Epithelial cell of proximal tubule (primary cell): ENCODE data around the gene UPK2. TPM values are rescaled to one million over a fixed set of nuclear protein-coding genes. Genes with fewer than 3 reads are reported as not detected.

Experiments
- DNase-seq: peaks from one replicate; pipeline ENCODE4 v3.0.0-alpha.2; 2011; ENCODE audit warnings: low read depth
- H3K4me3 ChIP-seq: 2 replicates; pipeline ENCODE4 v1.5.1; 2011; ENCODE audit warnings: low read depth, mild to moderate bottlenecking, low read length
- CTCF ChIP-seq: conservative IDR thresholded peaks from 2 replicates; pipeline ENCODE4 v1.5.1; 2012; ENCODE audit warnings: low read depth, mild to moderate bottlenecking, low read length
- total RNA-seq: library from RNA; depleted of rRNA; stranded (reverse); fragments of >200 nt; gene quantifications from 2 replicates; pipeline ENCODE4 v1.2.3, GENCODE V29; 2015

UPK2 gene
- total RNA-seq, 1 donor from 2014 or later = not detected

DNA sequence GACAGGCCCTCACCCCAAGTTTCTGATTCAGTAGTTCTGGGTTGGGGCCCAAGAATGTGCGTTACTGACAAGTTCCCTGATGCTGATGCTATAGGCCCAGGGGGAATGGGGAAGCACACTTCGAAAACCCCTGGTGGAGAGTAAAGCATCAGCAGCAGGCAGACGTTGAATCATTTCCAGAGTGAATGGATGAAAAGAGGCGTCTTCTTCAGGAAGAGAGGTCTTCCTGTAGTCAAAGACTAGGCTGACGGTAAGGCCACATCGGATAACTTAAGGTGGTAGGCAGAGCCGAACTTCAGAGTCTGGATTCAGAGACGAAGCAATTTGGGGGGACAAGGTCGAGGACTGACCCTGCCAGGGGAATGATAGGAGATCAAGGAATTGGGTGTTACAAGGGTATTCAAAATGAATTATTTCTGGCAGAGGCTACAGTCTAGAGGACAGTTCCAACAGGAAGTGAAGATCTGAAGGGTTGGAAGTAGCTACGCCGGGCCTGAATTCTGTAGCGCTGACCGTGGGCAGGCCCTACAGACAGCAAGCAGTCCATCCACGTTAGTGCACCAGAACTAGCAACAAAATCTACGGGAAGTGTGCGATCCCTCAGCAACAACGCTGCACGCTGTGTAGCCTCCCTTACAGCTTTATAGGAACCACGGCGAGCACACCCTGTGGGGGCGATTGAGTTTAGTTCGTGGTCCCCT is 41.0 kb downstream of the UPK2 start:
- TF ChIP-seq CTCF = no peak
- peak overlapping the region; percentile 91 for H3K4me3 ChIP-seq
- no peak for DNase-seq

GRCh38 chr11:118997627-118998387 is 41.7 kb downstream of the UPK2 start, which contains the start of gene CENATAC:
TSS of gene CENATAC (plus strand) at chr11:118998138. CDS start at chr11:118998198, 60 bp downstream.
- TF ChIP-seq CTCF = peak; percentile 5
- H3K4me3 ChIP-seq = peak within 1 kb of the TSS; percentile 91
- DNase-seq = no peak

GRCh38 chr11:118998388-118998717 is 42.3 kb downstream of the UPK2 start:
- no peak for DNase-seq
- peak overlapping the region; percentile 91 for H3K4me3 ChIP-seq
- TF ChIP-seq CTCF = no peak

GRCh38 chr11:118998822-118999221 is 42.7 kb downstream of the UPK2 start:
- peak; percentile 69 for DNase-seq
- peak overlapping the region; percentile 91 for H3K4me3 ChIP-seq
- no peak for TF ChIP-seq CTCF

GRCh38 chr11:119000906-119001305 is 44.8 kb downstream of the UPK2 start:
- TF ChIP-seq CTCF = no peak
- DNase-seq = no peak
- no peak overlapping the region for H3K4me3 ChIP-seq

GRCh38 chr11:119006656-119007055 is 50.6 kb downstream of the UPK2 start:
- H3K4me3 ChIP-seq = no peak overlapping the region
- no peak for DNase-seq
- TF ChIP-seq CTCF = no peak

Other genes starting within 250 kb of the UPK2 start
- 32.6 and 36.5 TPM in 2 replicates for gene DDX6, start 165.1 kb upstream of the UPK2 start, total RNA-seq
- gene CXCR5, start 72.4 kb upstream of the UPK2 start, total RNA-seq = not detected in 2 replicates
- gene BCL9L, start 30.4 kb upstream of the UPK2 start, total RNA-seq = 20.7 and 25.7 TPM in 2 replicates
- not detected in 2 replicates for gene FOXR1, start 15.5 kb downstream of the UPK2 start, total RNA-seq
- gene CENATAC, start 41.8 kb downstream of the UPK2 start, total RNA-seq = 13.0 and 14.1 TPM in 2 replicates
- 1,815 and 2,833 TPM in 2 replicates for gene RPS25, start 62.0 kb downstream of the UPK2 start, total RNA-seq
- gene TRAPPC4, start 62.5 kb downstream of the UPK2 start, total RNA-seq = 116 and 155 TPM in 2 replicates
- 59.2 and 60.0 TPM in 2 replicates for gene SLC37A4, start 74.6 kb downstream of the UPK2 start, total RNA-seq
- 115 and 135 TPM in 2 replicates for gene HYOU1, start 100.9 kb downstream of the UPK2 start, total RNA-seq
- 13.1 and 19.2 TPM in 2 replicates for gene VPS11, start 111.5 kb downstream of the UPK2 start, total RNA-seq
- 17.0 and 37.1 TPM in 2 replicates for gene HMBS, start 128.6 kb downstream of the UPK2 start, total RNA-seq
- 24.8 and 32.3 TPM in 2 replicates for gene DPAGT1, start 145.6 kb downstream of the UPK2 start, total RNA-seq
- 6.1 and 8.2 TPM in 2 replicates for gene C2CD2L, start 151.0 kb downstream of the UPK2 start, total RNA-seq
- 11.9 and 13.7 TPM in 2 replicates for gene HINFP, start 165.3 kb downstream of the UPK2 start, total RNA-seq
- under 0.01 TPM in 1 of 2 replicates, not detected in the other for gene ABCG4, start 192.8 kb downstream of the UPK2 start, total RNA-seq
- 13.2 and 14.7 TPM in 2 replicates for gene NLRX1, start 212.4 kb downstream of the UPK2 start, total RNA-seq
- gene NHERF4, start 229.2 kb downstream of the UPK2 start, total RNA-seq = not detected in 2 replicates